Activated CD4-positive, alpha-beta T cell treated with anti-CD3 and anti-CD28 coated beads, Interleukin-2, amount 10 ng/mL, durations not matched to agents 24 days and 14 days (primary cell): ENCODE results near the gene FSTL5. TPM values are rescaled to one million over a fixed set of nuclear protein-coding genes. Genes with fewer than 3 reads are reported as not detected.
"Not testable (repeated sequence)": the region's sequence is repeated elsewhere in the genome, so short reads cannot be mapped to it uniquely, and the experiment has no call there.

Experiments
- DNase-seq: peaks from one replicate; pipeline ENCODE4 v3.0.0; 2022
- H3K27ac Mint-ChIP-seq: one replicate; pipeline ENCODE4 v1.8.0; 2022; ENCODE audit warnings: mild to moderate bottlenecking, mixed read lengths
- H3K27me3 Mint-ChIP-seq: one replicate; pipeline ENCODE4 v1.8.0; 2022; ENCODE audit warnings: mixed read lengths
- H3K36me3 Mint-ChIP-seq: one replicate; pipeline ENCODE4 v1.8.0; 2022; ENCODE audit warnings: low read depth, mild to moderate bottlenecking, mixed read lengths
- H3K4me1 Mint-ChIP-seq: one replicate; pipeline ENCODE4 v1.8.0; 2021; ENCODE audit warnings: mixed read lengths
- H3K4me3 Mint-ChIP-seq: one replicate; pipeline ENCODE4 v1.8.0; 2022; ENCODE audit warnings: mild to moderate bottlenecking, moderate library complexity, mixed read lengths
- H3K9me3 Mint-ChIP-seq: one replicate; pipeline ENCODE4 v1.8.0; 2021; ENCODE audit warnings: mixed read lengths
- intact Hi-C: fragments of 100-400 bp; cut with micrococcal nuclease; formaldehyde crosslinking; loops from one replicate; pipeline ENCODE4 v1.15.1; 2023
- total RNA-seq: library from RNA; stranded (reverse); gene quantifications from 2 replicates; pipeline ENCODE4 v1.2.3, GENCODE V29; 2022

Gene FSTL5
- not detected in 2 replicates for total RNA-seq

DNA sequence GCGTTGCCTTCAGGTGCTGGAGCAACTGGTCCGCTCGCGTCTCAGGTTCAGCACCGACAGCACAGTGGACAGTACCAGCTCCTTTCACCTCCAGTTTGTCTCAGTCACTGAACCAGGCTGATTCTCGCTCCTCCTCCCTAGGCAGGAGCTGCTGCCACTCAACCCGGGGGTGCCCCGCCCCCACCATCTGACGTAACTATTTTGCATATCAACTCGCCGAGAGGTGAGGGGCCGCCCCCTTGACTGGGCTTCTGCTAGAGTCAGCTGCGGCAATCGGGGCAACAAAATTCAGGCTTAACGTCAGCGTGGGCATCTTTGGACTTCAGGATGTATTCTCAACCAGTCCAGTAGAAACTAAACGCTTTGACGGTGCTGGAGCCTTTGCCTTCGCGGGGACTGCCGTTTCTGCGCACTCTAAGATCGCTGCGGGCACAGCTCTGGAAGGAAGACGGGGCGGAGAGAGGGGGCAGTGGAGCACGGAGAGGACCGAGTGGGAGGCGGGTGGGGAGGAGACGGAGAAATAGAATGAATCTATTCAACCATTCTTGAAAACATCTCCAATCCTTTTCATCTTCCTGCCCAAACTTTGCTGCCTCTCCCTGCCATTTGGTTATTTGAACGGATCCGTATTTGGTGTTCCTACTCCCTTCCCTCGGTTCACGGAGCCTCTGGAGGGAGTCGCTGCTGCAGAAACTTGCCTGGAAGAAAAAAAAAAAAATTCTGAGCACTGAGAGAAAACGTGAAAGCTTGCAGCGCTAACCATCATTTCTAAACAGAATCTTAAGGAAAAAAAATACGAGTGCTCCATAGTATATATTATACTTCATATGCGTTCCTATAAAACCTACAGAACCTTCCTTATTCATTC, at the start of gene FSTL5:
TSS of gene FSTL5 (minus strand) at position 109 of the 868 bp plus-strand sequence. CDS start 52,604 bp downstream, outside the sequence.
- H3K4me3 Mint-ChIP-seq = peak within 1 kb of the TSS; percentile 79
- no peaks in the 10 kb centered on the region for H3K36me3 Mint-ChIP-seq
- H3K4me1 Mint-ChIP-seq = peaks cover 2% of the 10 kb centered on the region

DNA sequence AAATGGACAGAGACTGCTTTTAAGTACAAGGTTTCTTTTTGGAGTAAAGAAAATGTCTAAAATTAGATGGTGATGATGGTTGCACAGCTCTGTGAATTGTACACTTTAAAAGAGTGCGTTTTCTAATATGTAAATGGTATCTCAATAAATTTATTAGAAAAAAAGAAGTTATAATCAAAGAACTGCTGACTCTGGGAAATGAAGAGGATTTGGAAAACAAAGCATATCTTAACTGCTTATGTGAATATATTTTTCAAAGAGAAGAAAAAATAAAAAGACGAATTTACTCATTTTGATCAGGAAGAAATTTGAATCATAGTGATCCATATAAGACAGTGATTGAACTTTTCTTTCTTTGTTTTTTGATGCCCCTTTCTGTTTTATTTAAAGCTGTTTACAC, 45.9 kb upstream of the FSTL5 start:
- no peaks in the 10 kb centered on the region for H3K4me1 Mint-ChIP-seq
- H3K27me3 Mint-ChIP-seq = no peaks in the 10 kb centered on the region
- no peak overlapping the region for H3K27ac Mint-ChIP-seq
- H3K9me3 Mint-ChIP-seq = no peaks in the 10 kb centered on the region
- DNase-seq = no peak
- intact Hi-C loops = no loop called here
- H3K4me3 Mint-ChIP-seq = no peak overlapping the region
- no peaks in the 10 kb centered on the region for H3K36me3 Mint-ChIP-seq

More for the DNA sequence above, at the start of gene FSTL5:
- Mint-ChIP-seq H3K9me3 (no peaks in the 10 kb centered on the region), H3K27me3 (peaks cover 8% of the 10 kb centered on the region), H3K27ac (no peak within 1 kb of the TSS)
- DNase-seq = peak; percentile 79
- intact Hi-C loops = no loop called here

DNA sequence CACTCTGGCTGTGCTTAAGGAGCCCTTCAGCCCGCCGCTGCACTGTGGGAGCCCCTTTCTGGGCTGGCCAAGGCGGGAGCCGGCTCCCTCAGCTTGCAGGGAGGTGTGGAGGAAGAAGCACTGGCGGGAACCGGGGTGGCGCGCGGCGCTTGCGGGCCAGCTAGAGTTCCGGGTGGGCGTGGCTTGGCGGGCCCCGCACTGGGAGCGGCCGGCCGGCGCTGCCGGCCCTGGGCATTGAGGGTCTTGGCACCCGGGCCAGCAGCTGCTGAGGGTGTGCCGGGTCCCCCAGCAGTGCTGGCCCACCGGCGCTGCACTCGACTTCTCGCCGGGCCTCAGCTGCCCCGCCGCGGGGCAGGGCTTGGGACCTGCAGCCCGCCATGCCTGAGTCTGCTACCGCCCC, 39.7 kb upstream of the FSTL5 start:
- intact Hi-C loops, H3K4me1 Mint-ChIP-seq, H3K36me3 Mint-ChIP-seq, H3K27me3 Mint-ChIP-seq, H3K4me3 Mint-ChIP-seq, DNase-seq, H3K9me3 Mint-ChIP-seq, H3K27ac Mint-ChIP-seq: not testable (repeated sequence)

DNA sequence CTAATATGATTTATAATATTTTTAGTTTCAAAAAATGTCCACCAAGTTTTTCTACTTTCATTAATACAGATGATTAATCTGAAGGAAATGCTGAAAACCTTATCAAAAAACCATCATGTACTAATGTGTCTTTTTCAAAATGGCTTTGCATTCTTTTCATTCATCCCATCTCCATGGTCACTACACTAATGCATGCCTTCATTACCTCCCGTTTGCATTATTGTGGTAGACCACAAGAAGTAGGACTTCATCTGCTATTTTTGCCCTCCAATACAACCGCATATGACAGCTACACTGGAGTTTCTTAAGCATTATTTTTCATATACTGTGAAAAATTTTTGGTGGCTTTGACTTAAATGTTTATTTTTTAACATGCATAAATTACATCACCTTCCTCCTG, 37.9 kb upstream of the FSTL5 start:
- no peaks in the 10 kb centered on the region for H3K9me3 Mint-ChIP-seq
- H3K27me3 Mint-ChIP-seq = no peaks in the 10 kb centered on the region
- H3K27ac Mint-ChIP-seq = no peak overlapping the region
- no peak for DNase-seq
- intact Hi-C loops = no loop called here
- no peaks in the 10 kb centered on the region for H3K36me3 Mint-ChIP-seq
- H3K4me3 Mint-ChIP-seq = no peak overlapping the region
- H3K4me1 Mint-ChIP-seq = no peaks in the 10 kb centered on the region

DNA sequence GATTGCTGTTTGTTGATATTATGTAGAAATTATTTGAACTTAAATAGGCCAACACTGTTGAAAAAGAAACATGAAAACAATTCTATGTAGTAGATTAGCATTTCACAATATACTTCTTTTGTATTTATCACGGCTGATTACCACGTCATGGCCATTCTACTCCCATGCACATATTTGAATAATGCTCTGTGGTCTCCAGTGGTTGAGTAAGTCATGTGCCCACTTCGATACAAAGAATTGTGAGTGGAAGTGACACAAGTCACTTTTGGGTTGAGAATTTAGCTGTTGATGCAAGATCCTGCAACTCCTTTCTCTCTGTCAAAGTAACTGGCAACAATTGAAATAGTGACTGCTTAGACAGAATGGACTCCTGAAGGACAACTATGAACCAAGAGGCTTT, 6.7 kb upstream of the FSTL5 start:
- DNase-seq = no peak
- Mint-ChIP-seq H3K4me3 (no peak overlapping the region), H3K4me1 (no peaks in the 10 kb centered on the region), H3K9me3 (no peaks in the 10 kb centered on the region), H3K36me3 (no peaks in the 10 kb centered on the region), H3K27me3 (peaks cover 3% of the 10 kb centered on the region), H3K27ac (no peak overlapping the region)
- intact Hi-C loops = no loop called here

DNA sequence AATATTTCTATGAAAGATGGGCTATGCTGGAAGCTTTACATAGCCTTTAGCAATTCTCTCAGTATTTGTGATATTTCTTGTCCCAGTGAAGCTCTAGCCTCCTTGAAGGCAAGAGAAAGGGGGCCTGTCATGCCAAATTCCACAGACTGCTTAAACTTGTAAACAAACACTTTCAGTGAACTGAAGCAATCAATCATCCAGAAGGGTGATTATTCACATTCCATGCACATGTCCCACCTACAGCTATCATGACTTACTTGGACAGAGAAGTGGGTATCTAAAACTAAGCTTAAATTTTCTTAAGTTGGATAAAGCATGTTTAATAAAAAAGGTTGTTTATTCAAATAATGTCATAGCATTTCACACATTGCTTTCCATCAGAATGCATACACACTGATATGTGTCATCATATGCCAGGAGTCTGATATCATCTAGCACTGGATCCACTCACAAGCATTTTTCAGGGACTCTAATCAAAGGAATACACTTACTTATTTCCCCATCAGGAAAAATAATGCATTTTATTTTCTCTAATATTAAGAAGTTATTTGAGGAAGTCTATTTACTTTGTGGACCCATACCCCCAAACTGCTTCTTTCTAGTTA, 1.2 kb upstream of the FSTL5 start:
- DNase-seq = no peak
- no peaks in the 10 kb centered on the region for H3K36me3 Mint-ChIP-seq
- peaks cover 8% of the 10 kb centered on the region for H3K27me3 Mint-ChIP-seq
- no peak overlapping the region for H3K27ac Mint-ChIP-seq
- H3K4me3 Mint-ChIP-seq = no peak overlapping the region
- H3K9me3 Mint-ChIP-seq = no peaks in the 10 kb centered on the region
- intact Hi-C loops = no loop called here
- H3K4me1 Mint-ChIP-seq = peaks cover 2% of the 10 kb centered on the region

DNA sequence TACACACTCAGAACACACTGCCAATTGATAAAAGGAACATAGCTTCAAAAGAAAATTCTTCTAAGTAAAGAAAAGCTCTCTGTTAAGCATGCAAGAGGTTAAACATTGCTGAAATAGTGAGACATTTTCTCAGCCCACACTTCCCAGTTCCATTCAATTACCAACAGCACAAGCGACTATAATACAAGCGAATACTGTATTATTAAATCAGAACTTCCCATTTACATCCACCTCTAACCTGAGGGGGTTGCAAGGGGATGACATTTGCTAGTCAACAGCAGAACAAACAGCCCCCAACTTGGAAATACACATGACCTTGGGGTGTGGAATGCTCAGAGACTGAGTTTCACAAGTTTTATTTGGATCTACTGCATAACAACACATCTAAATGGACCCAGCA, 1.1 kb downstream of the FSTL5 start:
- no peaks in the 10 kb centered on the region for H3K36me3 Mint-ChIP-seq
- no peak for DNase-seq
- peaks cover 8% of the 10 kb centered on the region for H3K27me3 Mint-ChIP-seq
- no peak overlapping the region for H3K4me3 Mint-ChIP-seq
- peaks cover 2% of the 10 kb centered on the region for H3K4me1 Mint-ChIP-seq
- H3K9me3 Mint-ChIP-seq = no peaks in the 10 kb centered on the region
- H3K27ac Mint-ChIP-seq = no peak overlapping the region
- intact Hi-C loops = no loop called here

DNA sequence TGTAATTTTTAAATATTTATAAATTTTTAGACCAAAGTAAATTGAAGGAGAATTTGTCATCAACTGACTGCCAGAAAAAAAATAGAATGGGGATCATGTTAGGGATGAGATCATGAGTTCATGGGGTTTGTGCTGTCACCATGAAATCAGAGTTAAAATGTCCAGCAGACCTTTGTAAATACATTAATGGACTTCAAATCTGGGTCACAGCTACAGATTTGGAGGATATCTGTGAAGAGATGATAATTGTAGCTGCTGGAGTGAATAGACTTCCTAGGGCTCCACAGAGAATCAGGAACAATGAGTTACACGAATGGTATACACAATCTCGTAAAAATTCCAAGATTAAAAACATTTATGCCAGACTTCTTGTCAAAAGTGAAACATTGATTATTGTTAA, 6.6 kb downstream of the FSTL5 start:
- intact Hi-C loops = no loop called here
- Mint-ChIP-seq H3K36me3 (no peaks in the 10 kb centered on the region), H3K9me3 (no peaks in the 10 kb centered on the region), H3K4me3 (no peak overlapping the region), H3K4me1 (no peaks in the 10 kb centered on the region), H3K27me3 (no peaks in the 10 kb centered on the region), H3K27ac (no peak overlapping the region)
- DNase-seq = no peak

DNA sequence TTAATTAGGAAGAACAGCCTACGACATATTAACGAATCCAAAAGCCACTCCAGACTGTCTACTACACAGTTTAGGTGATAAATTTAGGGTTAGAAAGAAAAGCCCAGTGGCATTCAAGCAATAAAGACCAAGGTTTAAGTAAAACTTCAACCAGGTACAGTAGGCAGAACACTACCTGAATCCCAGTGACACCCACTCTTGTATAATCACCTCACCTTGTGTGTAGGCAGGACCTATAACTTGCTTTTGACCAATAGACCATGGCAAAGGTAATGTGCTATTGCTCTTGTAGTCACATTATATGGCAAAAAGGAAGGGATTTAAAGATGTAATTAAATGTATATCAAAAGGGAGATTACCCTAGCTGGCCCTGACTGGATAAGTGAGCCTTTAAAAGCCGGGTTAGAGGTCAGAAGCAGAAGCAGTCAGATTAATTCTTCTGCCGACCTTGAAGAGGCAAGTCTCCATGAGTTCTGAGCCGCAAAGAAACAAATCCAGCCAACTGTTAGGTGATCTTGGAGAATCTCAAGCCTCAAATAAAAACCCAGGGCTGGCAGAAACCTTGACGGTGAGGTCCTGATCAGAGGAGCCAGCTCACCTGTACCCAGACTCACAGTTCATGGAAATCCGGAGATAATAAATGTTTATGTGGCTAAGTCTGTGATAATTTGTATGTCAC, 8.8 kb downstream of the FSTL5 start:
- Mint-ChIP-seq H3K4me1 (no peaks in the 10 kb centered on the region), H3K27me3 (no peaks in the 10 kb centered on the region), H3K27ac (no peak overlapping the region), H3K36me3 (no peaks in the 10 kb centered on the region), H3K9me3 (no peaks in the 10 kb centered on the region), H3K4me3 (no peak overlapping the region)
- intact Hi-C loops = no loop called here
- DNase-seq = no peak

DNA sequence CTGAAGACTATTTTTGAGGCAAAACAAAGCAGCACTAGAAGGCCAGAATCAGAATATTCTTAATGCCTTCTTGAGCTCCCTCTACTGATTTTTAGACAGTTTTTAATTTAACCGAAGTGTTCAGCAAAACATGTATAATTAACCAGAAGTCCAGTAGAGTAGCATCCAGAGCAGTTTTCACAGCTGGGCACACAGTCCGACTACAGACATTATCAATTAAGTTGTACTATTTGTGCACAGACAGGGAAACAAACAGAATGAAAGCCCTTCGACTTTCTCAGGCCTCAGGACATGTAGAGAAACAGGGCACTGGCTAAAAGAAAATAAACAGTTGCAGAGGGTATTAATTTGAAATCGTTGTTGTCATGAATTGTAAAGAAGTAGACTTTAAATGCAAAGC, 11.9 kb downstream of the FSTL5 start:
- H3K4me1 Mint-ChIP-seq = no peaks in the 10 kb centered on the region
- DNase-seq = no peak
- H3K9me3 Mint-ChIP-seq = no peaks in the 10 kb centered on the region
- H3K27ac Mint-ChIP-seq = no peak overlapping the region
- H3K4me3 Mint-ChIP-seq = no peak overlapping the region
- H3K27me3 Mint-ChIP-seq = no peaks in the 10 kb centered on the region
- intact Hi-C loops = no loop called here
- no peaks in the 10 kb centered on the region for H3K36me3 Mint-ChIP-seq

DNA sequence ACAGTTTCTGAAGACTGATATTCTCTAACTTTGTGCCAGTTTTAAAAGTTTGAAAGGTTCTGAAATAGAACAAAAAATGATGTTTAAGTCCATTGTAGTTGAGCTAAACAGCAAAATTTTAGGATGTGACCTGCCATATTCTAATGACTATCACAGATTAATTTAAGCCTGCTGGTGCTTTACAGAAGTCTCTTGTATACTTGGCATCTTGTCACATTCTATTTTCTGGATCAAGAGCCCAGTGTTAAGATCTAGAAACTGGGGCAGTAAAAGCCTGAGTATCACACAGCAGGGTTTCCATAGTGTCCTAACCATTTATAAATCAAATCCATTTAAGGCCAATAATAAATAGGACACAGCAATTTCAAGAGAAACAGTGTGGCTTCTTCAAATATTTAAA, 12.4 kb downstream of the FSTL5 start:
- intact Hi-C loops = no loop called here
- Mint-ChIP-seq H3K9me3 (no peaks in the 10 kb centered on the region), H3K4me1 (no peaks in the 10 kb centered on the region)

DNA sequence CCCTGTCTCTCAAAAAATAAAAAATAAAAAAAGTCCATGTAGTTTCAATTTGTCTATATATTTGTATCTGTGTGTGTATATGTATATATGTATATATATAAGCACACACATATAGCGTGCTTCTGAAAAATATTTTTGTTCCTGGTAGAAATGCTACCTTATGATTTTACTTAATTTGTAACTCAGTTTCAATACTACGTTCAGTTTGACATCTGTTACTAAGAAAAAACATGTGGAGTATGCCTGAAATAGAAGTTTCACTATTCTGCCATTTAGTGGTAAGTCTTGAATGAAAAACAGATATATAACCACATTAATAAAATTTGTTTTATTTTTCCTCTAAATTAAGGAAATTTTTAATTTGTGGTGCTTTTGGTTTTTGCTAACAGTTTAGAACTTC, 14.2 kb downstream of the FSTL5 start:
- Mint-ChIP-seq H3K36me3 (no peaks in the 10 kb centered on the region), H3K4me1 (no peaks in the 10 kb centered on the region), H3K27ac (no peak overlapping the region), H3K27me3 (no peaks in the 10 kb centered on the region), H3K9me3 (no peaks in the 10 kb centered on the region), H3K4me3 (no peak overlapping the region)
- intact Hi-C loops = no loop called here
- no peak for DNase-seq

More for the DNA sequence above, 12.4 kb downstream of the FSTL5 start:
- Mint-ChIP-seq H3K36me3 (no peaks in the 10 kb centered on the region), H3K4me3 (no peak overlapping the region), H3K27ac (no peak overlapping the region), H3K27me3 (no peaks in the 10 kb centered on the region)
- DNase-seq = no peak

DNA sequence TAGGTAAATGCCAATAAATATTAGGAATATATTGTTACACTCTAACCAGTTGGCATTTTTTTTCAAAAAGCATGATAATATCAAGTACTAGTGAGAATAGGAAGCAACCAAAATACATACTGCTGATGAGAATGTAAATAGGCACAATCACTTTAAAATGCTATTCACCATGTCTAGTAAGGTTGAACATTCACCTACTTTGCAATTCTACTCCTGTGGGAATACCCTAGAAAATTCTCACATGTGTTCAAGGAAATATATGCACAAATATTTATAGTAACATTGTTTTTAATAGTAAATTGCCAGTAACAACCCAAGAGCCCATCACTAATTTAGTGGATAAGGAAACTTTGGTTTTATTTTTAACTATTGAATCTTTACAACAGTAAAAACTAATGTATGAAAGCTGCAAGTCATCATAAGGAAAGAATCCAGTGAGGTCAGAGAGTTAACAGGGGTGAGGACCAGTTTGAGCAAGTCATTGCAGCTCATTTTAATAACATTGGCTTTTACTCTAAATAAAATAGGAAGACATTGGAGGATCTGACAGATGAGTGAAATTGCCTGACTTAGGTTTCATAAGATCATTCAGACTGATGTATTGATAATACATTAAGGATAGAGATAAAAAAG, 23.6 kb downstream of the FSTL5 start:
- no peaks in the 10 kb centered on the region for H3K9me3 Mint-ChIP-seq
- H3K4me3 Mint-ChIP-seq = no peak overlapping the region
- no peaks in the 10 kb centered on the region for H3K27me3 Mint-ChIP-seq
- H3K4me1 Mint-ChIP-seq = no peaks in the 10 kb centered on the region
- intact Hi-C loops = no loop called here
- H3K36me3 Mint-ChIP-seq = no peaks in the 10 kb centered on the region
- DNase-seq = no peak
- H3K27ac Mint-ChIP-seq = no peak overlapping the region

DNA sequence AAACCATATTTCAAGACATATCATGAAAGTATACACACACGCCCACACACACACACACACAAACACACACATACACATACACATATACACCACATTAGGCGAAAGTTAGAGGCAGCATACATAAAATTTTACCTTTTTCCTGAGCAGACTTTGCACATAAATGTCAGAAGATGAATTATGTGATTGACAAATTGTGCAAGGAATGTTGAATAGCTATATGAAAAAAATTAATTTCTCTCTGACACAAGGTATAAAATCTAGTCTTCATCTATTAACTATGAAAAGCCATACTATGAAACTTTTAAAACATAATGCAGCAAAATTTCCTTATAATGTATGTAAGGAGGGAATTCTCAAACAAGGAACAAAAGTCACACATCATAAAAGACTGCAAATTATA, 24.4 kb downstream of the FSTL5 start:
- H3K4me1 Mint-ChIP-seq = no peaks in the 10 kb centered on the region
- no peak overlapping the region for H3K27ac Mint-ChIP-seq
- no peaks in the 10 kb centered on the region for H3K27me3 Mint-ChIP-seq
- no peak overlapping the region for H3K4me3 Mint-ChIP-seq
- no peaks in the 10 kb centered on the region for H3K36me3 Mint-ChIP-seq
- H3K9me3 Mint-ChIP-seq = no peaks in the 10 kb centered on the region
- intact Hi-C loops = no loop called here
- DNase-seq = no peak
